Liver (tissue), 9 donors: ENCODE results near the gene PLEKHN1. TPM values are rescaled to one million over a fixed set of nuclear protein-coding genes. Genes with fewer than 3 reads are reported as not detected.

ENCODE experiments used
- DNase-seq: peaks from one replicate; pipeline ENCODE4 v3.0.0-alpha.2; 2017; ENCODE audit warnings: low spot score
- H3K27ac ChIP-seq, 2 donors: one replicate each; pipeline ENCODE4 v1.7.0; 2013; ENCODE audit warnings: inconsistent platforms in 2 of 2, low read length in 2 of 2, control low read depth in 1 of 2, low read depth in 1 of 2, mild to moderate bottlenecking in 1 of 2
- H3K27me3 ChIP-seq, 4 donors: one replicate each; pipeline versions ENCODE4 v1.6.1 to v1.7.0; 2013; ENCODE audit warnings: low read length in 3 of 4, inconsistent platforms in 1 of 4, mild to moderate bottlenecking in 1 of 4, moderate library complexity in 1 of 4; ENCODE audit not compliant: control insufficient read depth in 4 of 4, insufficient read depth in 4 of 4
- H3K36me3 ChIP-seq, 4 donors: one replicate each; pipeline versions ENCODE4 v1.6.1 to v1.7.0; 2013; ENCODE audit warnings: low read length in 3 of 4, mild to moderate bottlenecking in 3 of 4, low read depth in 1 of 4, moderate library complexity in 1 of 4; ENCODE audit not compliant: control insufficient read depth in 4 of 4, insufficient read depth in 3 of 4
- H3K4me1 ChIP-seq, 4 donors: one replicate each; pipeline versions ENCODE4 v1.6.1 to v1.7.0; 2013; ENCODE audit warnings: low read length in 3 of 4, mild to moderate bottlenecking in 3 of 4, moderate library complexity in 1 of 4; ENCODE audit not compliant: control insufficient read depth in 4 of 4, insufficient read depth in 4 of 4
- H3K4me3 ChIP-seq, 3 donors: one replicate each; pipeline versions ENCODE4 v1.6.1 to v1.7.0; 2013; ENCODE audit warnings: low read length in 3 of 3, control low read depth in 1 of 3, low read depth in 1 of 3, mild to moderate bottlenecking in 1 of 3
- H3K9ac ChIP-seq, 2 donors: one replicate each; pipeline ENCODE4 v1.7.0; 2013; ENCODE audit warnings: low read length in 2 of 2, mild to moderate bottlenecking in 2 of 2, moderate library complexity in 2 of 2, control low read depth in 1 of 2, low read depth in 1 of 2
- H3K9me3 ChIP-seq, 4 donors: one replicate each; pipeline versions ENCODE4 v1.6.1 to v1.7.0; 2013; ENCODE audit warnings: low read length in 3 of 4; ENCODE audit not compliant: control insufficient read depth in 4 of 4
- EGR1 ChIP-seq, 2 donors: IDR thresholded peaks; 2 replicates each; pipeline ENCODE4 v1.6.1; 2016 to 2018; ENCODE audit warnings: antibody characterized with exemption in 2 of 2, low read depth in 2 of 2
- FOXA1 ChIP-seq: IDR thresholded peaks from 2 replicates; pipeline ENCODE4 v1.6.1; 2016; ENCODE audit warnings: antibody characterized with exemption
- FOXA2 ChIP-seq: IDR thresholded peaks from 2 replicates; pipeline ENCODE4 v1.6.1; 2016; ENCODE audit warnings: antibody characterized with exemption
- GABPA ChIP-seq, 2 donors: IDR thresholded peaks in 1 of 2; conservative IDR thresholded peaks in 1 of 2; 2 replicates each; pipeline ENCODE4 v1.6.1; 2016; ENCODE audit warnings: antibody characterized with exemption in 2 of 2, mild to moderate bottlenecking in 1 of 2, moderate library complexity in 1 of 2
- HNF4A ChIP-seq, 2 donors: conservative IDR thresholded peaks; 2 replicates each; pipeline ENCODE4 v1.6.1; 2016; ENCODE audit warnings: antibody characterized with exemption in 2 of 2, mild to moderate bottlenecking in 2 of 2
- HNF4G ChIP-seq: IDR thresholded peaks from 2 replicates; pipeline ENCODE4 v1.6.1; 2016; ENCODE audit warnings: antibody characterized with exemption
- MAX ChIP-seq: IDR thresholded peaks from 2 replicates; pipeline ENCODE4 v1.6.1; 2016; ENCODE audit warnings: antibody characterized with exemption
- NR2F2 ChIP-seq: IDR thresholded peaks from 2 replicates; pipeline ENCODE4 v1.6.1; 2016; ENCODE audit warnings: antibody characterized with exemption
- RAD21 ChIP-seq, 2 donors: IDR thresholded peaks; 2 replicates each; pipeline ENCODE4 v1.6.1; 2016; ENCODE audit warnings: antibody characterized with exemption in 2 of 2, mild to moderate bottlenecking in 2 of 2
- RXRA ChIP-seq, 2 donors: IDR thresholded peaks; 2 replicates each; pipeline ENCODE4 v1.6.1; 2017 to 2018; ENCODE audit warnings: antibody characterized with exemption in 2 of 2, mild to moderate bottlenecking in 1 of 2
- SP1 ChIP-seq: IDR thresholded peaks from 2 replicates; pipeline ENCODE4 v1.6.1; 2018; ENCODE audit warnings: antibody characterized with exemption, mild to moderate bottlenecking
- YY1 ChIP-seq: IDR thresholded peaks from 2 replicates; pipeline ENCODE4 v1.6.1; 2016; ENCODE audit warnings: antibody characterized with exemption, mild to moderate bottlenecking
- WGBS: extraction: QIAGEN DNeasy Blood & Tissue Kit; methylation state at CpG from one replicate; pipeline ENCODE4 v1.1.7; 2013; 5-methylcytosine and 5-hydroxymethylcytosine counted together
- polyA plus RNA-seq, 2 donors: library from polyadenylated mRNA; stranded (reverse) in 1 of 2; unstranded in 1 of 2; fragments of 200-250 nt in 1 of 2; fragments of >200 nt in 1 of 2; fragmentation: Nextera tagmentation in 1 of 2; extraction: Ambion mirVana in 1 of 2; gene quantifications; one replicate each; pipeline versions ENCODE4 v1.2.1 to v1.2.3, GENCODE V29; 2013 to 2015
- total RNA-seq, 2 donors: library from RNA; depleted of rRNA; stranded (reverse); fragments of >200 nt; gene quantifications; one replicate each; pipeline ENCODE4 v1.2.3, GENCODE V29; 2014
- TF ChIP-seq, protein P1 (sequence below): IDR thresholded peaks from 2 replicates; pipeline ENCODE4 v1.6.1; 2016; ENCODE audit warnings: antibody characterized with exemption
- TF ChIP-seq, protein P2 (sequence below): IDR thresholded peaks from 2 replicates; pipeline ENCODE4 v1.6.1; 2016; ENCODE audit warnings: antibody characterized with exemption
- TF ChIP-seq, protein P3 (sequence below): fragments of 150-350 bp; IDR thresholded peaks from 2 replicates; pipeline ENCODE4 v1.5.1; 2017; ENCODE audit warnings: improper control_type of control experiment, low read depth, low read length; ENCODE audit not compliant: missing input control
- TF ChIP-seq, protein P4 (sequence below): IDR thresholded peaks from 2 replicates; pipeline ENCODE4 v1.6.1; 2016; ENCODE audit warnings: antibody characterized with exemption, mild to moderate bottlenecking
- donor health status: healthy.
- donor health status: healthy.
- donor health status: healthy.
- donor health status: healthy.
- donor health status: healthy.

PLEKHN1 gene
- total and polyA plus RNA-seq, 4 donors, result 0.17 to 0.18 TPM; not detected in 2

GRCh38 chr1:995665-996633 lies 29.7 kb downstream of the PLEKHN1 start:
- H3K4me3 ChIP-seq, result no peak overlapping the region
- H3K4me1 ChIP-seq, result peaks cover 0 to 34% (median 19%) of the 10 kb centered on the region in 4 donors
- TF ChIP-seq MAX, result no peak
- TF ChIP-seq, protein P1, sequence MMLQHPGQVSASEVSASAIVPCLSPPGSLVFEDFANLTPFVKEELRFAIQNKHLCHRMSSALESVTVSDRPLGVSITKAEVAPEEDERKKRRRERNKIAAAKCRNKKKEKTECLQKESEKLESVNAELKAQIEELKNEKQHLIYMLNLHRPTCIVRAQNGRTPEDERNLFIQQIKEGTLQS, result no peak
- TF ChIP-seq NR2F2, result no peak
- TF ChIP-seq RAD21 (IDR thresholded peaks at IDR 0.05), result no peak
- TF ChIP-seq EGR1 (IDR thresholded peaks at IDR 0.05; ENCODE audit: low read depth in 2 of 2), result no peak
- no peak for TF ChIP-seq FOXA1
- no peak for TF ChIP-seq HNF4G
- no peak for TF ChIP-seq RXRA (IDR thresholded peaks at IDR 0.05)
- no peak for TF ChIP-seq SP1
- no peak for TF ChIP-seq HNF4A (conservative IDR thresholded peaks at IDR 0.05)
- no peak for TF ChIP-seq YY1
- TF ChIP-seq, protein P2, sequence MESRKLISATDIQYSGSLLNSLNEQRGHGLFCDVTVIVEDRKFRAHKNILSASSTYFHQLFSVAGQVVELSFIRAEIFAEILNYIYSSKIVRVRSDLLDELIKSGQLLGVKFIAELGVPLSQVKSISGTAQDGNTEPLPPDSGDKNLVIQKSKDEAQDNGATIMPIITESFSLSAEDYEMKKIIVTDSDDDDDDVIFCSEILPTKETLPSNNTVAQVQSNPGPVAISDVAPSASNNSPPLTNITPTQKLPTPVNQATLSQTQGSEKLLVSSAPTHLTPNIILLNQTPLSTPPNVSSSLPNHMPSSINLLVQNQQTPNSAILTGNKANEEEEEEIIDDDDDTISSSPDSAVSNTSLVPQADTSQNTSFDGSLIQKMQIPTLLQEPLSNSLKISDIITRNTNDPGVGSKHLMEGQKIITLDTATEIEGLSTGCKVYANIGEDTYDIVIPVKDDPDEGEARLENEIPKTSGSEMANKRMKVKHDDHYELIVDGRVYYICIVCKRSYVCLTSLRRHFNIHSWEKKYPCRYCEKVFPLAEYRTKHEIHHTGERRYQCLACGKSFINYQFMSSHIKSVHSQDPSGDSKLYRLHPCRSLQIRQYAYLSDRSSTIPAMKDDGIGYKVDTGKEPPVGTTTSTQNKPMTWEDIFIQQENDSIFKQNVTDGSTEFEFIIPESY, result no peak
- TF ChIP-seq GABPA (IDR thresholded peaks at IDR 0.05 in 1 of 2, conservative IDR thresholded peaks at IDR 0.05 in 1 of 2), result no peak
- WGBS, result 31% methylated on average over 30 of the region's 30 CpGs
- no peak for DNase-seq
- H3K27ac ChIP-seq, result no peak overlapping the region
- no peak overlapping the region for H3K9ac ChIP-seq
- H3K9me3 ChIP-seq, result peaks cover 0 to 6% (median 4%) of the 10 kb centered on the region in 4 donors
- peaks cover 0 to 11% (median 1%) of the 10 kb centered on the region in 4 donors for H3K27me3 ChIP-seq
- H3K36me3 ChIP-seq, result peaks cover 0 to 1% (median 0%) of the 10 kb centered on the region in 4 donors

DNA sequence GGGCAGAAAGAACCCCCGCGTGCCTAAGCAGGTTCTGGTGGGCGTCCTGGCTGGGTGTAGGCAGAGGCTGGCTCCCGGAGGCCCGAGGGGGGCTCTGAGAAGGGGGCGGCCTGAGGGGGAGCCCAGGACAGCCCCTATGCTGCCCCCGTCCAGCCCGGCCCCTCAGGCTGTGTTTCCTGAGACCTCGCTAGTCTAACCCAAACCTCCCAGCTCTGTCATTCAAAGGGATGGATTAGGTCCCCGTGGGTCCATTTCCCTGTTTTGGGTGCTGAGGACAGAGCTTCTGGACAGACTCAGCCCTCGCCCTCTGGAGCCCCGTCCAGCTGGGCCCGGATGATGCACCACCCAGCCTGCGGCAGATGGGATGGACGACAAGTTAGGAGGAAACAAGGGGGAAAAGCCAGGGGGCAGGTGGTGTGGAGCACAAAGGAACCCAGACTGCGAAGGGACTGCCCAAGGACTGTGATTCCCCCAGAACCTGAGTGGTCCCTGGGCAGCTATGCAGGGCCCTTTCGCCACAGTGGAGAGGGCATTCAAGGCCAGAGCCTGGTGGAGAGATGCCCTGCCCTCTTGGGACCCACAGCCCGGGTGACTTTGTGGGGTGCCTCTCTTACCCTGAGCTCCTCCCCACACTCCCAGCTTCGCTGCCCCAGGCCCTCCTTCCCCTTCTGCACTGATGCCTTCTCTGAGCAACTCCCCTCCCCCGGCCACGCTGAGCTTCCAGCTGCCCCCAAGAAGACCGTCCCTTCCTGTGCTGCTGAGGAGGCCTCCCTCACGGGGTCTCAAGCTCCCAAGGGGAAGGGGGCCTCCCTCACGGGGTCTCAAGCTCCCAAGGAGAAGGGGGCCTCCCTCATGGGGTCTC lies 30.8 kb downstream of the PLEKHN1 start:
- Histone ChIP-seq H3K4me1 (peaks cover 0 to 38% (median 23%) of the 10 kb centered on the region in 4 donors), H3K9ac (no peak overlapping the region), H3K4me3 (no peak overlapping the region), H3K36me3 (peaks cover 0 to 1% (median 0%) of the 10 kb centered on the region in 4 donors), H3K9me3 (peaks cover 0 to 2% (median under 1%) of the 10 kb centered on the region in 4 donors), H3K27ac (no peak overlapping the region), H3K27me3 (peaks cover 0 to 11% (median 1%) of the 10 kb centered on the region in 4 donors)
- 54% methylated on average over 24 of the region's 24 CpGs for WGBS
- DNase-seq, result no peak
- TF ChIP-seq EGR1 (IDR thresholded peaks at IDR 0.05; ENCODE audit: low read depth in 2 of 2), result no peak
- TF ChIP-seq, protein P2, result no peak
- TF ChIP-seq SP1, result no peak
- TF ChIP-seq, protein P3, sequence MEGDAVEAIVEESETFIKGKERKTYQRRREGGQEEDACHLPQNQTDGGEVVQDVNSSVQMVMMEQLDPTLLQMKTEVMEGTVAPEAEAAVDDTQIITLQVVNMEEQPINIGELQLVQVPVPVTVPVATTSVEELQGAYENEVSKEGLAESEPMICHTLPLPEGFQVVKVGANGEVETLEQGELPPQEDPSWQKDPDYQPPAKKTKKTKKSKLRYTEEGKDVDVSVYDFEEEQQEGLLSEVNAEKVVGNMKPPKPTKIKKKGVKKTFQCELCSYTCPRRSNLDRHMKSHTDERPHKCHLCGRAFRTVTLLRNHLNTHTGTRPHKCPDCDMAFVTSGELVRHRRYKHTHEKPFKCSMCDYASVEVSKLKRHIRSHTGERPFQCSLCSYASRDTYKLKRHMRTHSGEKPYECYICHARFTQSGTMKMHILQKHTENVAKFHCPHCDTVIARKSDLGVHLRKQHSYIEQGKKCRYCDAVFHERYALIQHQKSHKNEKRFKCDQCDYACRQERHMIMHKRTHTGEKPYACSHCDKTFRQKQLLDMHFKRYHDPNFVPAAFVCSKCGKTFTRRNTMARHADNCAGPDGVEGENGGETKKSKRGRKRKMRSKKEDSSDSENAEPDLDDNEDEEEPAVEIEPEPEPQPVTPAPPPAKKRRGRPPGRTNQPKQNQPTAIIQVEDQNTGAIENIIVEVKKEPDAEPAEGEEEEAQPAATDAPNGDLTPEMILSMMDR, result no peak
- TF ChIP-seq FOXA2, result no peak
- TF ChIP-seq RAD21 (IDR thresholded peaks at IDR 0.05), result no peak
- no peak for TF ChIP-seq NR2F2
- no peak for TF ChIP-seq FOXA1
- no peak for TF ChIP-seq RXRA (IDR thresholded peaks at IDR 0.05)
- TF ChIP-seq MAX, result no peak
- TF ChIP-seq, protein P1, result no peak
- TF ChIP-seq, protein P4, sequence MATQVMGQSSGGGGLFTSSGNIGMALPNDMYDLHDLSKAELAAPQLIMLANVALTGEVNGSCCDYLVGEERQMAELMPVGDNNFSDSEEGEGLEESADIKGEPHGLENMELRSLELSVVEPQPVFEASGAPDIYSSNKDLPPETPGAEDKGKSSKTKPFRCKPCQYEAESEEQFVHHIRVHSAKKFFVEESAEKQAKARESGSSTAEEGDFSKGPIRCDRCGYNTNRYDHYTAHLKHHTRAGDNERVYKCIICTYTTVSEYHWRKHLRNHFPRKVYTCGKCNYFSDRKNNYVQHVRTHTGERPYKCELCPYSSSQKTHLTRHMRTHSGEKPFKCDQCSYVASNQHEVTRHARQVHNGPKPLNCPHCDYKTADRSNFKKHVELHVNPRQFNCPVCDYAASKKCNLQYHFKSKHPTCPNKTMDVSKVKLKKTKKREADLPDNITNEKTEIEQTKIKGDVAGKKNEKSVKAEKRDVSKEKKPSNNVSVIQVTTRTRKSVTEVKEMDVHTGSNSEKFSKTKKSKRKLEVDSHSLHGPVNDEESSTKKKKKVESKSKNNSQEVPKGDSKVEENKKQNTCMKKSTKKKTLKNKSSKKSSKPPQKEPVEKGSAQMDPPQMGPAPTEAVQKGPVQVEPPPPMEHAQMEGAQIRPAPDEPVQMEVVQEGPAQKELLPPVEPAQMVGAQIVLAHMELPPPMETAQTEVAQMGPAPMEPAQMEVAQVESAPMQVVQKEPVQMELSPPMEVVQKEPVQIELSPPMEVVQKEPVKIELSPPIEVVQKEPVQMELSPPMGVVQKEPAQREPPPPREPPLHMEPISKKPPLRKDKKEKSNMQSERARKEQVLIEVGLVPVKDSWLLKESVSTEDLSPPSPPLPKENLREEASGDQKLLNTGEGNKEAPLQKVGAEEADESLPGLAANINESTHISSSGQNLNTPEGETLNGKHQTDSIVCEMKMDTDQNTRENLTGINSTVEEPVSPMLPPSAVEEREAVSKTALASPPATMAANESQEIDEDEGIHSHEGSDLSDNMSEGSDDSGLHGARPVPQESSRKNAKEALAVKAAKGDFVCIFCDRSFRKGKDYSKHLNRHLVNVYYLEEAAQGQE, result no peak
- no peak for TF ChIP-seq GABPA (IDR thresholded peaks at IDR 0.05 in 1 of 2, conservative IDR thresholded peaks at IDR 0.05 in 1 of 2)
